ENCODE measurements around the gene RRAD. TPM values are rescaled to one million over a fixed set of nuclear protein-coding genes. Genes with fewer than 3 reads are reported as not detected.
A peak's percentile ranks its signal among the peaks of the same experiment; 100 is the strongest.
"Not testable (repeated sequence)": the region's sequence is repeated elsewhere in the genome, so short reads cannot be mapped to it uniquely, and the experiment has no call there.

The RRAD gene
- 6.5 and 40.2 TPM in 2 replicates for total RNA-seq

- H3K4me3 ChIP-seq (ENCODE audit: low read depth, low read length) = peak within 1 kb of the TSS; percentile 69
- TF ChIP-seq CTCF (conservative IDR thresholded peaks at IDR 0.05; ENCODE audit: low read depth, low read length) = no peak
- no peak for DNase-seq (ENCODE audit: low read depth)
Observed at GRCh38 chr16:66925322-66925840, at the start of gene RRAD. TSS of gene RRAD (minus strand) at chr16:66925535. CDS start at chr16:66925179, 356 bp downstream.

GRCh38 chr16:66974932-66975246 is 49.6 kb upstream of the RRAD start:
- not testable (repeated sequence) for H3K4me3 ChIP-seq (ENCODE audit: low read depth, low read length)

GRCh38 chr16:66974156-66974931 is 49.0 kb upstream of the RRAD start:
- H3K4me3 ChIP-seq (ENCODE audit: low read depth, low read length); DNase-seq (ENCODE audit: low read depth): not testable (repeated sequence)

More at GRCh38 chr16:66974932-66975246, 49.6 kb upstream of the RRAD start:
- DNase-seq (ENCODE audit: low read depth) = not testable (repeated sequence)

GRCh38 chr16:66973716-66974115 is 48.4 kb upstream of the RRAD start:
- H3K4me3 ChIP-seq (ENCODE audit: low read depth, low read length) = no peak overlapping the region
- no peak for DNase-seq (ENCODE audit: low read depth)
- no peak for TF ChIP-seq CTCF (conservative IDR thresholded peaks at IDR 0.05; ENCODE audit: low read depth, low read length)

GRCh38 chr16:66972983-66973382 is 47.6 kb upstream of the RRAD start:
- no peak overlapping the region for H3K4me3 ChIP-seq (ENCODE audit: low read depth, low read length)
- TF ChIP-seq CTCF (conservative IDR thresholded peaks at IDR 0.05; ENCODE audit: low read depth, low read length) = no peak
- no peak for DNase-seq (ENCODE audit: low read depth)

- no peak for TF ChIP-seq CTCF (conservative IDR thresholded peaks at IDR 0.05; ENCODE audit: low read depth, low read length)
- H3K4me3 ChIP-seq (ENCODE audit: low read depth, low read length) = no peak overlapping the region
- no peak for DNase-seq (ENCODE audit: low read depth)
Observed at GRCh38 chr16:66970775-66971720, 45.7 kb upstream of the RRAD start.

GRCh38 chr16:66968847-66969246 is 43.5 kb upstream of the RRAD start:
- no peak overlapping the region for H3K4me3 ChIP-seq (ENCODE audit: low read depth, low read length)
- no peak for TF ChIP-seq CTCF (conservative IDR thresholded peaks at IDR 0.05; ENCODE audit: low read depth, low read length)
- no peak for DNase-seq (ENCODE audit: low read depth)
